AG08395 (cell line): ENCODE measurements around the gene GAMT.
"Not testable (repeated sequence)": the region's sequence is repeated elsewhere in the genome, so short reads cannot be mapped to it uniquely, and the experiment has no call there.

ENCODE experiments used
- DNase-seq: peaks from one replicate; pipeline ENCODE4 v3.0.0; 2012; ENCODE audit warnings: mixed read lengths, low spot score

Gene GAMT

GRCh38 chr19:1433119-1434039 is 32.0 kb upstream of the GAMT start:
- DNase-seq, result no peak

- no peak for DNase-seq
These were observed 31.2 kb upstream of the GAMT start for GRCh38 chr19:1432507-1432887.

- DNase-seq, result no peak
These were observed 30.6 kb upstream of the GAMT start for GRCh38 chr19:1431759-1432506.

GRCh38 chr19:1430246-1430645 is 28.9 kb upstream of the GAMT start:
- no peak for DNase-seq

GRCh38 chr19:1429750-1430149 is 28.4 kb upstream of the GAMT start:
- DNase-seq, result no peak

- DNase-seq, result no peak
These were observed 27.5 kb upstream of the GAMT start for GRCh38 chr19:1428738-1429391.

- no peak for DNase-seq
These were observed 26.0 kb upstream of the GAMT start for GRCh38 chr19:1427221-1427920.

GRCh38 chr19:1426736-1427135 is 25.4 kb upstream of the GAMT start:
- DNase-seq, result no peak

- DNase-seq, result no peak
These were observed 24.6 kb upstream of the GAMT start for GRCh38 chr19:1425902-1426301.

GRCh38 chr19:1425102-1425837 is 23.9 kb upstream of the GAMT start:
- no peak for DNase-seq

GRCh38 chr19:1424192-1424955 is 23.0 kb upstream of the GAMT start:
- no peak for DNase-seq

- DNase-seq, result no peak
These were observed 22.3 kb upstream of the GAMT start for GRCh38 chr19:1423436-1424191.

- DNase-seq, result no peak
These were observed 21.6 kb upstream of the GAMT start for GRCh38 chr19:1422943-1423342.

GRCh38 chr19:1422360-1422759 is 21.0 kb upstream of the GAMT start:
- DNase-seq, result no peak

- DNase-seq, result no peak
These were observed 20.6 kb upstream of the GAMT start for GRCh38 chr19:1421958-1422305.

GRCh38 chr19:1421218-1421957 is 20.0 kb upstream of the GAMT start:
- DNase-seq, result no peak

GRCh38 chr19:1420590-1420989 is 19.2 kb upstream of the GAMT start:
- no peak for DNase-seq

- not testable (repeated sequence) for DNase-seq
These were observed 18.7 kb upstream of the GAMT start for GRCh38 chr19:1420085-1420484.
